ENCODE data around the gene WDR7. TPM values are rescaled to one million over a fixed set of nuclear protein-coding genes. Genes with fewer than 3 reads are reported as not detected.

WDR7 gene
- polyA plus RNA-seq, 1 donor = 14.9 TPM

GRCh38 chr18:56722518-56722917 is 71.4 kb downstream of the WDR7 start:
- no peak for DNase-seq

GRCh38 chr18:56723068-56723467 is 71.9 kb downstream of the WDR7 start:
- DNase-seq = no peak

- DNase-seq = no peak
Observed at GRCh38 chr18:56723706-56724105, 72.5 kb downstream of the WDR7 start.

- no peak for DNase-seq
Observed at GRCh38 chr18:56726906-56727305, 75.7 kb downstream of the WDR7 start.

- DNase-seq = no peak
Observed at GRCh38 chr18:56727399-56727798, 76.2 kb downstream of the WDR7 start.

GRCh38 chr18:56728741-56729140 is 77.6 kb downstream of the WDR7 start:
- no peak for DNase-seq

- no peak for DNase-seq
Observed at GRCh38 chr18:56738184-56738583, 87.0 kb downstream of the WDR7 start.

GRCh38 chr18:56739731-56740130 is 88.6 kb downstream of the WDR7 start:
- no peak for DNase-seq

GRCh38 chr18:56740645-56741044 is 89.5 kb downstream of the WDR7 start:
- no peak for DNase-seq

- no peak for DNase-seq
Observed at GRCh38 chr18:56741685-56742084, 90.5 kb downstream of the WDR7 start.

- no peak for DNase-seq
Observed at GRCh38 chr18:56743115-56743514, 92.0 kb downstream of the WDR7 start.

- no peak for DNase-seq
Observed at GRCh38 chr18:56747032-56747658, 96.0 kb downstream of the WDR7 start.

- DNase-seq = no peak
Observed at GRCh38 chr18:56747857-56748256, 96.7 kb downstream of the WDR7 start.

GRCh38 chr18:56748698-56749268 is 97.6 kb downstream of the WDR7 start:
- peak; percentile 29 for DNase-seq

GRCh38 chr18:56756966-56757365 is 105.8 kb downstream of the WDR7 start:
- DNase-seq = no peak

GRCh38 chr18:56770097-56770496 is 118.9 kb downstream of the WDR7 start:
- no peak for DNase-seq

- DNase-seq = no peak
Observed at GRCh38 chr18:56770873-56771272, 119.7 kb downstream of the WDR7 start.

- DNase-seq = no peak
Observed at GRCh38 chr18:56775701-56776100, 124.5 kb downstream of the WDR7 start.

- no peak for DNase-seq
Observed at GRCh38 chr18:56787390-56787789, 136.2 kb downstream of the WDR7 start.

- DNase-seq = no peak
Observed at GRCh38 chr18:56789004-56789888, 138.1 kb downstream of the WDR7 start.

- no peak for DNase-seq
Observed at GRCh38 chr18:56789889-56790180, 138.7 kb downstream of the WDR7 start.

GRCh38 chr18:56795381-56795780 is 144.2 kb downstream of the WDR7 start:
- DNase-seq = no peak

- no peak for DNase-seq
Observed at GRCh38 chr18:56799756-56800155, 148.6 kb downstream of the WDR7 start.

- no peak for DNase-seq
Observed at GRCh38 chr18:56803051-56803450, 151.9 kb downstream of the WDR7 start.

All from left kidney (tissue), 2 donors.